GM18498 (cell line): ENCODE measurements around the gene DPP8.
"Not testable (repeated sequence)": the region's sequence is repeated elsewhere in the genome, so short reads cannot be mapped to it uniquely, and the experiment has no call there.

Source experiments
- ATAC-seq: cut with Tn5 transposase; IDR thresholded peaks from one replicate; pipeline ENCODE4 v1.9.1; 2021; ENCODE audit warnings: mild to moderate bottlenecking, moderate library complexity; ENCODE audit not compliant: unreplicated experiment

DPP8 gene

GRCh38 chr15:65516997-65517865 is at the start of gene DPP8:
DPP8 (minus strand) TSS chr15:65517689; CDS start chr15:65512553, 5,136 bp downstream.
- ATAC-seq = peak; percentile 93

DNA sequence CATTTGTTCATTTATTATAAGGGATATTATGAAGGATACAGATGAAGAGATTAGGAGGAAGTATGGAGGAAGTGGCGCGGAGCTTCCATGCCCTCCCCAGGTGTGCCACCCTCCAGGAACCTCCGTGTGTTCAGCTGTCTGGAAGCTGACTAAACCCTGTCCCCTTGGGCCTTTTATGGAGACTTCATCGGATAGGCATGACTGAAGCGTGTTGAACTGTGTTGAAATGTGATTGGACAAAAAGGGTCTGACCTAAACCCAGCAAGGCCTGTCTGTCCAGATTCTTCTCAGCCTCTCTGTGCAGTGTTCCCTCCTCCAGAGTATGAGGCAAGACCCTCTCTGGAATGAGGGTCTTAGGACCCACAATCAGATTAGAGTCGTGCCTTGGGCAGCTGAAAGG is 44.4 kb upstream of the DPP8 start:
- no peak for ATAC-seq

- no peak for ATAC-seq
Observed at GRCh38 chr15:65559941-65560340, 42.5 kb upstream of the DPP8 start.

GRCh38 chr15:65558997-65559760 is 41.7 kb upstream of the DPP8 start:
- ATAC-seq = no peak

DNA sequence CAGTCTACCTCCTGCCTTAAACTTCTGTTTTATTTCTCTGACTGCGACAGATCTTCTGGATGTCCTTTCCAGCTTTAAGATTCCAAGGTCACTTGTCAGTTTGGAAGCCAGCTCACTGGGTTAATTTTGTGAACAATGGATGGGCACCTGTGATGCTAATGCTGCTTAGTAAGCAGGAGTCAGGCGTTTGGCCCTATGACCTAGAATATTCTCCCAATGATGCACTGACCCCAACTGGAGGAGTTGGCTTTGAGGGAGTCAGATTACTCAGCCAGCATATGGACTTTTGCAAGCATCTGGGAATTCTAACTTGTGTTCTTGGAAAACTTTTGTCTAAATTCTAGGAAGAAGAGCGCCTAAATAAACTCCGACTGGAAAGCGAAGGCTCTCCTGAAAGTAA is 40.8 kb upstream of the DPP8 start:
- ATAC-seq = no peak

- ATAC-seq = no peak
Observed at GRCh38 chr15:65556622-65557021, 39.1 kb upstream of the DPP8 start.

GRCh38 chr15:65553691-65554090 is 36.2 kb upstream of the DPP8 start:
- ATAC-seq = no peak

- ATAC-seq = not testable (repeated sequence)
Observed at GRCh38 chr15:65552851-65553250, 35.4 kb upstream of the DPP8 start.

- ATAC-seq = no peak
Observed at GRCh38 chr15:65551183-65551582, 33.7 kb upstream of the DPP8 start.

DNA sequence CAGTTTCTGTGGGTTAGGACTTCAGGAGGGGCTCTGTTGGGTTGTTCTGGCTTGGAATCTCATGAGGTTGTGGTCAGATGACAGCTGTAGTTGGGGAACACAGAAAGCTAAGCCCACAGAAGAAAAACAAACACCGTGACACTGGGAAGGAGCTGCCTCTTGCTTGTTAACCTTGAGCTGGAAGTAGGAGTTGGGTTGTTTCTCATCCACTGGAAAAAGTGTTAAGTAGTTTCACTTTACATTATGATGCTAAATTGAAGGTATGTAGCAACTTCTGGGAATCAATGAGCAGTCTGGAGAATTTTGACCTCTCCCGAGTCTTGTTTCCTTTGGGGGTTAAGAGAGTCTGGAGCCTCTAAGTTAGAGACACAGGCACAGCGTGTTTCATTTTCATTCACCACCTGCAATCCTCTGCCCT is 33.2 kb upstream of the DPP8 start:
- ATAC-seq = no peak

GRCh38 chr15:65549288-65549687 is 31.8 kb upstream of the DPP8 start:
- not testable (repeated sequence) for ATAC-seq

- ATAC-seq = no peak
Observed at GRCh38 chr15:65547841-65548240, 30.4 kb upstream of the DPP8 start.

DNA sequence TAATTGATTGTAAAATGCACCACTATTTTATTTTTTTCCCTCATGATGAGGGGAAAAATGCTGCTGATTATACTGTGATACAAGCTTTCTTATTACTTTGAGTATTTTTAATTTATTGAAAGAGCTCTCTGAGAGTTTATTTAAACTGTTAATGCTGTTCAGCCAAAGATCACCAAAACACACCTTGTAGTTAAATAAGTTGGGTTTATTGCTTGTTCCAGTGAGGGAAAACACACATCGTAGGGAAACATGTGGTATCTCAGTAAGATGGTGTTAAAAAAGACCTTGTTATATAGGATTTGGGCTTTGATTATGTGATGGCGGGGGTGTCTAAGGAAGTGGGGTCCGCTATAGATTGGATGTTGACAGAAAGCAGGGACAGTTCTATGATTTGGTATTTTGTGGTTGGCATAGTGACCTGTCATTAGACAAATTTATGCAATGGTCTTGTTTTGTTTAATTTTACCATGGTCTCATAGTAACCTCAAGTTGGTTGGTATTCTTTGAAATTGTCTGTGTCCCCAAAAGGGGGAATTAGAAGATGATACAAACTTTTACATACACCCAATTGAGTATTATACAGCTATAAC is 23.8 kb upstream of the DPP8 start:
- ATAC-seq = no peak

GRCh38 chr15:65540314-65540713 is 22.8 kb upstream of the DPP8 start:
- no peak for ATAC-seq

DNA sequence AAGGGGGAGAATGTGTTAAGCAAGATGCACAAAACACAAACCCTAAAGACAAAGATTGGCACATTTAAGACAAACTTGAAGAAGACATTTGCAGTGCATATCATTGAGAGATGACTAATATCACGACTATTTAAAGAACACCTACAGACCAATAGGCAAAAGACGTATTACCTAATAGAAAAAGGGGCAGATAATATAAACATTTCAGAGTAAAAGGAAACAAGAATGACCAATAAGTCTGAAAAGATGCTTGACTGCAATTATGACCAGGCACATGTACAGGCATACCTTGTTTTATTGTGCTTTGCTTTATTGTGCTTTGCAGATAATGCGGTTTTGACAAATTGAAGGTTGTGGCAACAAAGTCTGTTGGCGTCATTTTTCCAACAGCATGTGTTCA is 17.7 kb upstream of the DPP8 start:
- no peak for ATAC-seq

GRCh38 chr15:65533057-65533756 is 15.7 kb upstream of the DPP8 start:
- no peak for ATAC-seq

- no peak for ATAC-seq
Observed at GRCh38 chr15:65532738-65533051, 15.2 kb upstream of the DPP8 start.

DNA sequence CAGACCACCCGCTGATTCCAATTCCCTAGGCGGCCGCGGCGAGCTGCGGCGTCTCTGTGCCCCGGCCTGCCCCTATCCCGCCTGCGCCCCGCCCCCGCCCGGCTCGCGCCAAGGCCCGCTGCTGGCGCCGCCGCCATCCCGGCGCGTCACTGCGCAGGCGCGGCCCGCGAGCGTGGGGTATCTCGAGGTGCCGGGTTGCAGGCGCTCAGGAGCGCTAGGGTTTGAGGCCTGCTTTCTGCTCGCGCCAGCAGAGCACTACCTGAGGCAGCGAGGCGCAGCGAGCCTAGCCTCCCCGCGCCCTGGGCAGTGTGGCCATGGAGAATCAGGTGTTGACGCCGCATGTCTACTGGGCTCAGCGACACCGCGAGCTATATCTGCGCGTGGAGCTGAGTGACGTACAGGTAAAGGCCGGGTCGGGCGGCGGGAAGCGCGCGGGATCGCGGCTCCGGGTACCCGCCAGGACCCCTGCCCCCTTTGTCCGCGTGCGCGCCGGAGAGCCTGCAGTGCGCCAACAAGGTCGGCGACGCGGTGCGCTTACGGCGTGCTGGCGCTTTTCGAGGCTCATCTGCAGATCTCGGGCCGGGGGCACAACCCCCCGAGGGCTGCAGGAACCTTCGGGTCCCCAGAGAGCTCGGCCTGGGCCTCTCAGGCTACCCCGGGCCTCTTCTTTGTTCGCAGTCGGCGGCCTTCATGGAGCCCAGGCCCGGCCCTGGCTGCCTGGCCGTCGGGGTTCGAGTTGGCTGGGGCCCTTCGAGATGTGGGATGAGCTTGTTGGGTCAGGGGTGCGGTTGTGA is 13.0 kb upstream of the DPP8 start, which contains the start of gene HACD3:
HACD3 (plus strand) TSS at position 146 of the 794 bp plus-strand sequence; CDS start at position 315, 169 bp downstream.
- peak; percentile 89 for ATAC-seq

- ATAC-seq = no peak
Observed at GRCh38 chr15:65529762-65530317, 12.4 kb upstream of the DPP8 start.
